ENCODE results near the gene KCNK3. TPM values are rescaled to one million over a fixed set of nuclear protein-coding genes. Genes with fewer than 3 reads are reported as not detected.

KCNK3 gene
- total RNA-seq = 10 to 100 TPM in 1 of 2 donors, 1 to 10 TPM in 1; 6.2 to 13.4 TPM
- 10 to 100 TPM; 35.4 to 36.0 TPM for polyA plus RNA-seq (ENCODE audit: insufficient read length in 2 of 2)
- long read RNA-seq, donor 1, full-length matches to known transcripts = 22 of 44 reads
- long read RNA-seq, donor 1, partial matches to known transcripts = 22 of 44 reads
- long read RNA-seq, donor 1, other reads (novel, unspliced or antisense) = 0 of 44 reads
- long read RNA-seq, donor 2, full-length matches to known transcripts = 12 of 12 reads
- long read RNA-seq, donor 2, partial matches to known transcripts = 0 of 12 reads
- long read RNA-seq, donor 2, other reads (novel, unspliced or antisense) = 0 of 12 reads
- long read RNA-seq, donor 3, full-length matches to known transcripts = 15 of 15 reads
- long read RNA-seq, donor 3, partial matches to known transcripts = 0 of 15 reads
- long read RNA-seq, donor 3, other reads (novel, unspliced or antisense) = 0 of 15 reads
- long read RNA-seq, donor 4, full-length matches to known transcripts = 18 of 18 reads
- long read RNA-seq, donor 4, partial matches to known transcripts = 0 of 18 reads
- long read RNA-seq, donor 4, other reads (novel, unspliced or antisense) = 0 of 18 reads

- WGBS (ENCODE audit: insufficient coverage) = under 1% methylated on average over 45 of the region's 64 CpGs
These were observed at the start of gene KCNK3 for GRCh38 chr2:26692279-26692896. Gene KCNK3, plus strand, starts transcription at chr2:26692722. Its CDS starts 154 bp downstream, at chr2:26692876.

GRCh38 chr2:26644188-26644835 is 48.2 kb upstream of the KCNK3 start:
- 87% methylated on average over 7 of the region's 13 CpGs for WGBS (ENCODE audit: insufficient coverage)
- Histone ChIP-seq H3K9me3 (ENCODE audit: control insufficient read depth, insufficient read depth, low read length) (no peaks in the 10 kb centered on the region), H3K36me3 (ENCODE audit: control insufficient read depth, insufficient read depth, low read length) (no peaks in the 10 kb centered on the region), H3K4me1 (ENCODE audit: control insufficient read depth, insufficient read depth, low read length) (peaks cover 9% of the 10 kb centered on the region), H3K27ac (ENCODE audit: low read depth, low read length) (no peak overlapping the region), H3K27me3 (ENCODE audit: control insufficient read depth, insufficient read depth, low read length) (peaks cover 2% of the 10 kb centered on the region), H3K4me3 (ENCODE audit: low read depth, low read length) (no peak overlapping the region)
- DNase-seq (ENCODE audit: low read depth in 4 of 6, low spot score in 6 of 6) = no peak

More at GRCh38 chr2:26692279-26692896, at the start of gene KCNK3:
- Histone ChIP-seq H3K4me3 (ENCODE audit: low read depth, low read length) (peak within 1 kb of the TSS; percentile 43), H3K27ac (ENCODE audit: low read depth, low read length) (peak within 1 kb of the TSS; percentile 10), H3K27me3 (ENCODE audit: control insufficient read depth, insufficient read depth, low read length) (peaks cover 17% of the 10 kb centered on the region), H3K9me3 (ENCODE audit: control insufficient read depth, insufficient read depth, low read length) (no peaks in the 10 kb centered on the region), H3K36me3 (ENCODE audit: control insufficient read depth, insufficient read depth, low read length) (peaks cover 2% of the 10 kb centered on the region), H3K4me1 (ENCODE audit: control insufficient read depth, insufficient read depth, low read length) (peaks cover 28% of the 10 kb centered on the region)
- DNase-seq (ENCODE audit: low read depth in 4 of 6, low spot score in 6 of 6) = peak in 3 of 6 donors; percentile 57 to 93 (median 85)

- Histone ChIP-seq H3K4me1 (ENCODE audit: control insufficient read depth, insufficient read depth, low read length) (peaks cover 15% of the 10 kb centered on the region), H3K9me3 (ENCODE audit: control insufficient read depth, insufficient read depth, low read length) (no peaks in the 10 kb centered on the region), H3K4me3 (ENCODE audit: low read depth, low read length) (no peak overlapping the region), H3K36me3 (ENCODE audit: control insufficient read depth, insufficient read depth, low read length) (no peaks in the 10 kb centered on the region), H3K27me3 (ENCODE audit: control insufficient read depth, insufficient read depth, low read length) (peaks cover 2% of the 10 kb centered on the region), H3K27ac (ENCODE audit: low read depth, low read length) (no peak overlapping the region)
- no peak for DNase-seq (ENCODE audit: low read depth in 4 of 6, low spot score in 6 of 6)
- WGBS (ENCODE audit: insufficient coverage) = 64% methylated on average over 7 of the region's 10 CpGs
These were observed 46.8 kb upstream of the KCNK3 start for GRCh38 chr2:26645762-26646161.

GRCh38 chr2:26646986-26647672 is 45.4 kb upstream of the KCNK3 start:
- no peak overlapping the region for H3K4me3 ChIP-seq (ENCODE audit: low read depth, low read length)
- peaks cover 15% of the 10 kb centered on the region for H3K4me1 ChIP-seq (ENCODE audit: control insufficient read depth, insufficient read depth, low read length)
- no peaks in the 10 kb centered on the region for H3K36me3 ChIP-seq (ENCODE audit: control insufficient read depth, insufficient read depth, low read length)
- no peak for DNase-seq (ENCODE audit: low read depth in 4 of 6, low spot score in 6 of 6)
- no peaks in the 10 kb centered on the region for H3K9me3 ChIP-seq (ENCODE audit: control insufficient read depth, insufficient read depth, low read length)
- 51% methylated on average over 6 of the region's 6 CpGs for WGBS (ENCODE audit: insufficient coverage)
- peaks cover 2% of the 10 kb centered on the region for H3K27me3 ChIP-seq (ENCODE audit: control insufficient read depth, insufficient read depth, low read length)
- no peak overlapping the region for H3K27ac ChIP-seq (ENCODE audit: low read depth, low read length)

- 90% methylated on average over 2 of the region's 3 CpGs for WGBS (ENCODE audit: insufficient coverage)
- no peaks in the 10 kb centered on the region for H3K36me3 ChIP-seq (ENCODE audit: control insufficient read depth, insufficient read depth, low read length)
- no peak for DNase-seq (ENCODE audit: low read depth in 4 of 6, low spot score in 6 of 6)
- H3K4me1 ChIP-seq (ENCODE audit: control insufficient read depth, insufficient read depth, low read length) = peaks cover 15% of the 10 kb centered on the region
- H3K27me3 ChIP-seq (ENCODE audit: control insufficient read depth, insufficient read depth, low read length) = peaks cover 2% of the 10 kb centered on the region
- no peaks in the 10 kb centered on the region for H3K9me3 ChIP-seq (ENCODE audit: control insufficient read depth, insufficient read depth, low read length)
- no peak overlapping the region for H3K27ac ChIP-seq (ENCODE audit: low read depth, low read length)
- no peak overlapping the region for H3K4me3 ChIP-seq (ENCODE audit: low read depth, low read length)
These were observed 44.5 kb upstream of the KCNK3 start for GRCh38 chr2:26647981-26648380.

GRCh38 chr2:26648516-26648915 is 44.0 kb upstream of the KCNK3 start:
- no peak for DNase-seq (ENCODE audit: low read depth in 4 of 6, low spot score in 6 of 6)
- peaks cover 2% of the 10 kb centered on the region for H3K27me3 ChIP-seq (ENCODE audit: control insufficient read depth, insufficient read depth, low read length)
- H3K9me3 ChIP-seq (ENCODE audit: control insufficient read depth, insufficient read depth, low read length) = no peaks in the 10 kb centered on the region
- H3K27ac ChIP-seq (ENCODE audit: low read depth, low read length) = no peak overlapping the region
- WGBS (ENCODE audit: insufficient coverage) = 97% methylated on average over 4 of the region's 6 CpGs
- peaks cover 15% of the 10 kb centered on the region for H3K4me1 ChIP-seq (ENCODE audit: control insufficient read depth, insufficient read depth, low read length)
- no peaks in the 10 kb centered on the region for H3K36me3 ChIP-seq (ENCODE audit: control insufficient read depth, insufficient read depth, low read length)
- no peak overlapping the region for H3K4me3 ChIP-seq (ENCODE audit: low read depth, low read length)

GRCh38 chr2:26649322-26649721 is 43.2 kb upstream of the KCNK3 start:
- Histone ChIP-seq H3K27me3 (ENCODE audit: control insufficient read depth, insufficient read depth, low read length) (peaks cover under 1% of the 10 kb centered on the region), H3K4me3 (ENCODE audit: low read depth, low read length) (no peak overlapping the region), H3K9me3 (ENCODE audit: control insufficient read depth, insufficient read depth, low read length) (no peaks in the 10 kb centered on the region), H3K27ac (ENCODE audit: low read depth, low read length) (no peak overlapping the region), H3K36me3 (ENCODE audit: control insufficient read depth, insufficient read depth, low read length) (no peaks in the 10 kb centered on the region), H3K4me1 (ENCODE audit: control insufficient read depth, insufficient read depth, low read length) (peaks cover 15% of the 10 kb centered on the region)
- 67% methylated on average over 6 of the region's 7 CpGs for WGBS (ENCODE audit: insufficient coverage)
- DNase-seq (ENCODE audit: low read depth in 4 of 6, low spot score in 6 of 6) = no peak

GRCh38 chr2:26649992-26650712 is 42.4 kb upstream of the KCNK3 start:
- Histone ChIP-seq H3K36me3 (ENCODE audit: control insufficient read depth, insufficient read depth, low read length) (no peaks in the 10 kb centered on the region), H3K4me3 (ENCODE audit: low read depth, low read length) (no peak overlapping the region), H3K9me3 (ENCODE audit: control insufficient read depth, insufficient read depth, low read length) (no peaks in the 10 kb centered on the region), H3K27ac (ENCODE audit: low read depth, low read length) (no peak overlapping the region), H3K4me1 (ENCODE audit: control insufficient read depth, insufficient read depth, low read length) (peaks cover 15% of the 10 kb centered on the region), H3K27me3 (ENCODE audit: control insufficient read depth, insufficient read depth, low read length) (no peaks in the 10 kb centered on the region)
- 75% methylated on average over 12 of the region's 12 CpGs for WGBS (ENCODE audit: insufficient coverage)
- DNase-seq (ENCODE audit: low read depth in 4 of 6, low spot score in 6 of 6) = no peak
